Activated CD8-positive, alpha-beta T cell treated with anti-CD3 and anti-CD28 coated beads for 36 hours (primary cell): ENCODE results near the gene MYH10. TPM values are rescaled to one million over a fixed set of nuclear protein-coding genes. Genes with fewer than 3 reads are reported as not detected.

Experiments
- ATAC-seq: fragments of 200-7000 bp; cut with Tn5 transposase; one replicate; pipeline ENCODE4 v1.10.0; 2021; ENCODE audit warnings: mild to moderate bottlenecking, moderate library complexity
- CTCF ChIA-PET: fragments of 350-600 bp; sonication (Branson Sonifier 250); formaldehyde crosslinking; loops from one replicate; lab custom pipeline; 2021; ENCODE audit warnings: antibody characterized with exemption; lab: Charles Lee
- POLR2A ChIA-PET: fragments of 350-600 bp; sonication (Branson Sonifier 250); formaldehyde crosslinking; loops from one replicate; lab custom pipeline; 2021; ENCODE audit warnings: antibody characterized with exemption; lab: Charles Lee
- DNase-seq: peaks from one replicate; pipeline ENCODE4 v3.0.0-alpha.2; 2020
- H3K27ac Mint-ChIP-seq: one replicate; pipeline ENCODE4 v1.8.0; 2021; ENCODE audit warnings: mild to moderate bottlenecking, mixed read lengths
- H3K27me3 Mint-ChIP-seq: one replicate; pipeline ENCODE4 v1.8.0; 2021; ENCODE audit warnings: mixed read lengths
- H3K36me3 Mint-ChIP-seq: one replicate; pipeline ENCODE4 v1.8.0; 2021; ENCODE audit warnings: low read depth, mixed read lengths
- H3K4me1 Mint-ChIP-seq: one replicate; pipeline ENCODE4 v1.8.0; 2021; ENCODE audit warnings: low read depth, mixed read lengths
- H3K4me3 Mint-ChIP-seq: one replicate; pipeline ENCODE4 v1.8.0; 2021; ENCODE audit warnings: mild to moderate bottlenecking, moderate library complexity, mixed read lengths
- H3K9me3 Mint-ChIP-seq: one replicate; pipeline ENCODE4 v1.8.0; 2021; ENCODE audit warnings: mixed read lengths
- intact Hi-C: fragments of 100-400 bp; cut with micrococcal nuclease; formaldehyde crosslinking; loops from one replicate; pipeline ENCODE4 v1.10.0; 2022
- total RNA-seq, 2 experiments: library from RNA; stranded (reverse); gene quantifications; one replicate each; pipeline ENCODE4 v1.2.3, GENCODE V29; 2021
- TF ChIP-seq, protein P1 (sequence below): fragments of 200-600 bp; IDR thresholded peaks from one replicate; pipeline ENCODE4 v1.8.0; 2022; ENCODE audit warnings: antibody characterized with exemption, mild to moderate bottlenecking

MYH10 gene
- total RNA-seq, 2 experiments from 2014 or later: 19.9 to 23.7 TPM

- Mint-ChIP-seq H3K27ac (no peak overlapping the region), H3K27me3 (no peaks in the 10 kb centered on the region), H3K4me3 (no peak overlapping the region), H3K4me1 (peaks cover 17% of the 10 kb centered on the region), H3K9me3 (no peaks in the 10 kb centered on the region), H3K36me3 (peaks cover 24% of the 10 kb centered on the region)
- intact Hi-C loops: no loop called here
- no peak for DNase-seq
- POLR2A ChIA-PET: interaction anchor here (0.7 kb wide), 1 partner anchor 47 kb away, joined by 3 read pairs; no protein-coding TSS in a partner anchor
- TF ChIP-seq, protein P1, sequence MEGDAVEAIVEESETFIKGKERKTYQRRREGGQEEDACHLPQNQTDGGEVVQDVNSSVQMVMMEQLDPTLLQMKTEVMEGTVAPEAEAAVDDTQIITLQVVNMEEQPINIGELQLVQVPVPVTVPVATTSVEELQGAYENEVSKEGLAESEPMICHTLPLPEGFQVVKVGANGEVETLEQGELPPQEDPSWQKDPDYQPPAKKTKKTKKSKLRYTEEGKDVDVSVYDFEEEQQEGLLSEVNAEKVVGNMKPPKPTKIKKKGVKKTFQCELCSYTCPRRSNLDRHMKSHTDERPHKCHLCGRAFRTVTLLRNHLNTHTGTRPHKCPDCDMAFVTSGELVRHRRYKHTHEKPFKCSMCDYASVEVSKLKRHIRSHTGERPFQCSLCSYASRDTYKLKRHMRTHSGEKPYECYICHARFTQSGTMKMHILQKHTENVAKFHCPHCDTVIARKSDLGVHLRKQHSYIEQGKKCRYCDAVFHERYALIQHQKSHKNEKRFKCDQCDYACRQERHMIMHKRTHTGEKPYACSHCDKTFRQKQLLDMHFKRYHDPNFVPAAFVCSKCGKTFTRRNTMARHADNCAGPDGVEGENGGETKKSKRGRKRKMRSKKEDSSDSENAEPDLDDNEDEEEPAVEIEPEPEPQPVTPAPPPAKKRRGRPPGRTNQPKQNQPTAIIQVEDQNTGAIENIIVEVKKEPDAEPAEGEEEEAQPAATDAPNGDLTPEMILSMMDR: no peak
- CTCF ChIA-PET: no interaction called here
- ATAC-seq: no peak
Measured at GRCh38 chr17:8462564-8462963, 168.0 kb downstream of the MYH10 start.

GRCh38 chr17:8459831-8460230 is 170.7 kb downstream of the MYH10 start:
- Mint-ChIP-seq H3K4me3 (no peak overlapping the region), H3K4me1 (peaks cover 21% of the 10 kb centered on the region), H3K27me3 (no peaks in the 10 kb centered on the region), H3K9me3 (no peaks in the 10 kb centered on the region), H3K36me3 (peaks cover 35% of the 10 kb centered on the region), H3K27ac (no peak overlapping the region)
- intact Hi-C loops: no loop called here
- ChIA-PET CTCF (no interaction called here), POLR2A (interaction anchor here (0.8 to 1.2 kb wide), 2 partner anchors 18 to 40 kb away, joined by 3 read pairs; no protein-coding TSS in a partner anchor)
- DNase-seq (no peak), ATAC-seq (no peak)
- TF ChIP-seq, protein P1: no peak

DNA sequence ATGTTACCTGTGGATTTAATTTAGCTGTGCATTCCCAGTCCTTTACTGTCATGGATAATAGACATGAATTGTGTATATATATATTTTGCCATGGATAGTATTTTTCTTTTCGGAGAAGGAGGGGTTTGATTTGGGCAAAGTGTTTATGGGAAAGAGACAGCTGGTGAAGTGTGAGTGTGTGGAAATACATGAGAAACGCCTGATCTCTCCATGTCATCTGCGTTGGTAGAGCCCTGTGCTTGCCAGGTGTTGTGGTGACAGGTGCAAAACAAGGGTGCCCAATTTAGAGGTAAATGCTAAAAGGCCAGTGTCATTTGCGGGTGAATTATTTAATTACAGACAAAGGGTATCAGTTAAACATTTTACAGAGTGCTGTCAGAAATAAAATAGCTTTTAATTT is 171.4 kb downstream of the MYH10 start:
- peaks cover 19% of the 10 kb centered on the region for H3K4me1 Mint-ChIP-seq
- H3K9me3 Mint-ChIP-seq: no peaks in the 10 kb centered on the region
- CTCF ChIA-PET: no interaction called here
- intact Hi-C loops: no loop called here
- H3K27ac Mint-ChIP-seq: no peak overlapping the region
- no peak for ATAC-seq
- H3K36me3 Mint-ChIP-seq: peaks cover 38% of the 10 kb centered on the region
- POLR2A ChIA-PET: interaction anchor here (0.8 kb wide), 1 partner anchor 18 kb away, joined by 3 read pairs; no protein-coding TSS in a partner anchor
- no peak overlapping the region for H3K4me3 Mint-ChIP-seq
- DNase-seq: no peak
- TF ChIP-seq, protein P1: no peak
- no peaks in the 10 kb centered on the region for H3K27me3 Mint-ChIP-seq

- TF ChIP-seq, protein P1: no peak
- intact Hi-C loops: no loop called here
- DNase-seq: no peak
- no peak overlapping the region for H3K4me3 Mint-ChIP-seq
- peaks cover 36% of the 10 kb centered on the region for H3K36me3 Mint-ChIP-seq
- peaks cover 13% of the 10 kb centered on the region for H3K4me1 Mint-ChIP-seq
- no peak overlapping the region for H3K27ac Mint-ChIP-seq
- H3K9me3 Mint-ChIP-seq: no peaks in the 10 kb centered on the region
- ChIA-PET POLR2A (no interaction called here), CTCF (no interaction called here)
- no peak for ATAC-seq
- no peaks in the 10 kb centered on the region for H3K27me3 Mint-ChIP-seq
Measured at GRCh38 chr17:8458128-8458527, 172.4 kb downstream of the MYH10 start.

DNA sequence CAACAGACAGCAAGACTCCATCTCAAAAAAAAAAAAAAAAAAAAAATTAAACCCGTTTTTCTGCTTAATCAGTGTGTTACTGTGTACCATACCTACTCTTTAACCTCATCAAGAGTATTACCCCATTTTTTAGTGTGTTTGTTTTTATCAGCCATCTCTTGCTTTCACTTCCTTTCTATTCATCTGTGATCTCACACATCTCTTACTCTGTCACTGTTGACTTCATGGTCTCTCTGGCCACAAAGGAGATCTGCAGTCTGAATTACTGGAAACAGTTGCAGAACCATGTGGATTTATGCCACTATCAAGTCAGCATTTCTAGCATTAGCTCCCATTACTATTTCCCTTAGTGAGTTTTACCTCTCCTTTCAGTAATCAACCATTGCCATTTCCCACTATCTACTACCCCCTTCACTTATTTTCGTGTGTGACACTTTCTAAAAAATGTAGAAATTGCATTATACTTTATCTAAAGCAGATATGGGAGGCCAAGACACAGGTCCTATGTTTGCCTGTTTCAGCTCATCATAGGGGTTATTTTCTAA is 174.8 kb downstream of the MYH10 start:
- POLR2A ChIA-PET: no interaction called here
- peaks cover 9% of the 10 kb centered on the region for H3K4me1 Mint-ChIP-seq
- peaks cover 49% of the 10 kb centered on the region for H3K36me3 Mint-ChIP-seq
- no peak overlapping the region for H3K4me3 Mint-ChIP-seq
- intact Hi-C loops: no loop called here
- CTCF ChIA-PET: no interaction called here
- no peaks in the 10 kb centered on the region for H3K9me3 Mint-ChIP-seq
- no peak for ATAC-seq
- no peaks in the 10 kb centered on the region for H3K27me3 Mint-ChIP-seq
- TF ChIP-seq, protein P1: no peak
- peak overlapping the region; percentile 6 for H3K27ac Mint-ChIP-seq
- DNase-seq: no peak
